Heart right ventricle (tissue), 16 donors: ENCODE results near the gene SLC44A5. TPM values are rescaled to one million over a fixed set of nuclear protein-coding genes. Genes with fewer than 3 reads are reported as not detected.

Experiments used
- ATAC-seq, 8 donors: fragments of 200-7000 bp; cut with Tn5 transposase; one replicate each; pipeline ENCODE4 v1.9.1; 2020; ENCODE audit warnings: mild to moderate bottlenecking in 8 of 8, moderate library complexity in 8 of 8, moderate number of reproducible peaks in 1 of 8
- DNase-seq, 2 donors: peaks; one replicate each; pipeline ENCODE4 v3.0.0-alpha.2; 2020
- H3K27ac ChIP-seq, 10 donors: fragments of 200-600 bp; sonication (generic) in 2 of 10; one replicate each; pipeline versions ENCODE4 v1.5.0 to v1.8.0; 2020 to 2022; ENCODE audit warnings: mild to moderate bottlenecking in 3 of 10
- H3K27me3 ChIP-seq, 7 donors: fragments of 200-600 bp; one replicate each; pipeline ENCODE4 v1.8.0; 2021 to 2022; ENCODE audit warnings: mild to moderate bottlenecking in 2 of 7
- H3K36me3 ChIP-seq, 9 donors: fragments of 200-600 bp; sonication (generic) in 1 of 9; one replicate each; pipeline versions ENCODE4 v1.5.0 to v1.8.0; 2020 to 2022; ENCODE audit warnings: mild to moderate bottlenecking in 2 of 9
- H3K4me1 ChIP-seq, 9 donors: fragments of 200-600 bp; sonication (generic) in 1 of 9; one replicate each; pipeline versions ENCODE4 v1.5.0 to v1.8.0; 2020 to 2022; ENCODE audit warnings: mild to moderate bottlenecking in 4 of 9
- H3K4me3 ChIP-seq, 10 donors: fragments of 200-600 bp; sonication (generic) in 2 of 10; one replicate each; pipeline versions ENCODE4 v1.5.0 to v1.8.0; 2020 to 2022; ENCODE audit warnings: mild to moderate bottlenecking in 7 of 10, moderate library complexity in 2 of 10
- H3K9me3 ChIP-seq, 11 donors: fragments of 200-600 bp in 10 of 11; sonication (generic) in 2 of 11; one replicate each; pipeline versions ENCODE4 v1.5.0 to v1.8.0; 2013 to 2022; ENCODE audit warnings: mild to moderate bottlenecking in 2 of 11, control low read depth in 1 of 11, moderate library complexity in 1 of 11
- WGBS, 2 donors: extraction: QIAGEN DNeasy Blood & Tissue Kit; methylation state at CpG; one replicate each; pipeline ENCODE4 v1.1.7; 2013; ENCODE audit warnings: inconsistent platforms in 1 of 2; 5-methylcytosine and 5-hydroxymethylcytosine counted together
- intact Hi-C, 10 donors: fragments of 100-400 bp; cut with DNase I; formaldehyde crosslinking; loops; one replicate each; pipeline versions ENCODE4 v1.11.1 to v1.14.2; 2022
- polyA plus RNA-seq, 2 donors: library from polyadenylated mRNA; stranded (reverse); fragments of 200-250 nt; gene quantifications; one replicate each; pipeline ENCODE4 v1.2.3, GENCODE V29; 2013
- total RNA-seq, 10 donors: library from RNA; stranded (reverse); fragmentation: NEBNext Ultra II Directional in 3 of 10; extraction: Animal tissue kit (Norgen Biotek cat#: 25700) in 3 of 10; gene quantifications; one replicate each; pipeline versions ENCODE4 v1.2.1 to v1.2.4, GENCODE V29; 2021 to 2023
- TF ChIP-seq, protein P1 (sequence below), 9 donors: fragments of 200-600 bp; sonication (generic) in 2 of 9; IDR thresholded peaks; one replicate each; pipeline versions ENCODE4 v1.5.0 to v1.8.0; 2021 to 2022; ENCODE audit warnings: antibody characterized with exemption in 9 of 9, mild to moderate bottlenecking in 5 of 9, moderate library complexity in 1 of 9
- donor health status: Arrhythmogenic right ventricular cardiomyopathy.
- donor health status: ischemic (EF 13 %, LVEDD 7.1; RV severe dilation, severe dysfunction).
- donor health status: healthy with polysubstance abuse.
- donor health status: DM: no; HTN: yes; CAD: no.
- donor health status: DM: no; HTN: no; CAD: no.
- donor health status: ischemic (EF 25% LVEDD 6.9; RV normal size, moderate dysfunction).
- donor health status: ischemic (EF 25% LVEDD 5.7; RV mildly dilated, moderate dysfunction).
- donor health status: healthy.
- donor health status: DM: yes; HTN: yes; CAD: no.
- donor health status: Ischemic cardiomyopathy.
- donor health status: ischemic (EF 35%, LVEDD 5.7; RV mildly dilated, moderate dysfunction).
- donor health status: nonischemic (EF 11% LVEDD 7.7; RV severe dilation, severe dysfunction).
- donor health status: DM: yes; HTN: yes; CAD: no.
- donor health status: PGD.
- donor health status: ischemic (EF 29% LVEDD 5.4; RV normal size, mild dysfunction).
- donor health status: nonischemic (EF 23%, LVEDD 6.1; RV moderate dilation, normal function).

Gene SLC44A5
- total and polyA plus RNA-seq, 12 donors, result 0.10 to 4.8 (median 1.5) TPM

DNA sequence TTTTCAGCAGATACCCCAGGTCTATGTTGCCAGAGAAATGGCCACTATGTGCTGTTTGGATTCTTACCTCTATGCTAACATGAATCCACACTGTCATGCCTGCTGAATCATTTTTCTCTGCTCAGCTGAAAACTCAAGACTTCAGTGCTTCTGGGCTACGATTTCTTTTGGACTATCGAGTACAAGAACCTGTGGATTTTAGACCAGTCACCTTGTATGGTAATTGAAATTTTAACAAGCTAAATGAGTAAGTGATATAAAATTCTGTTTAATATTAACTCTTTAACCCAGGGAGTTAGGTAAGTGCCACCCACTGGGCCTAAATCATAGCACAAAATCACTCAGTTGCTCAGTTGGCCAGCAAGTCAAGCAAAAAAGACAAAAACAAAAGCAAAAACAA is 440.9 kb downstream of the SLC44A5 start:
- Histone ChIP-seq H3K27ac (no peak overlapping the region), H3K4me1 (no peaks in the 10 kb centered on the region), H3K9me3 (no peaks in the 10 kb centered on the region), H3K27me3 (peaks cover 0 to 3% (median 0%) of the 10 kb centered on the region in 7 donors), H3K36me3 (no peaks in the 10 kb centered on the region), H3K4me3 (no peak overlapping the region)
- TF ChIP-seq, protein P1, sequence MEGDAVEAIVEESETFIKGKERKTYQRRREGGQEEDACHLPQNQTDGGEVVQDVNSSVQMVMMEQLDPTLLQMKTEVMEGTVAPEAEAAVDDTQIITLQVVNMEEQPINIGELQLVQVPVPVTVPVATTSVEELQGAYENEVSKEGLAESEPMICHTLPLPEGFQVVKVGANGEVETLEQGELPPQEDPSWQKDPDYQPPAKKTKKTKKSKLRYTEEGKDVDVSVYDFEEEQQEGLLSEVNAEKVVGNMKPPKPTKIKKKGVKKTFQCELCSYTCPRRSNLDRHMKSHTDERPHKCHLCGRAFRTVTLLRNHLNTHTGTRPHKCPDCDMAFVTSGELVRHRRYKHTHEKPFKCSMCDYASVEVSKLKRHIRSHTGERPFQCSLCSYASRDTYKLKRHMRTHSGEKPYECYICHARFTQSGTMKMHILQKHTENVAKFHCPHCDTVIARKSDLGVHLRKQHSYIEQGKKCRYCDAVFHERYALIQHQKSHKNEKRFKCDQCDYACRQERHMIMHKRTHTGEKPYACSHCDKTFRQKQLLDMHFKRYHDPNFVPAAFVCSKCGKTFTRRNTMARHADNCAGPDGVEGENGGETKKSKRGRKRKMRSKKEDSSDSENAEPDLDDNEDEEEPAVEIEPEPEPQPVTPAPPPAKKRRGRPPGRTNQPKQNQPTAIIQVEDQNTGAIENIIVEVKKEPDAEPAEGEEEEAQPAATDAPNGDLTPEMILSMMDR (IDR thresholded peaks at IDR 0.05), result no peak
- ATAC-seq (no peak), DNase-seq (no peak)
- intact Hi-C loops, result loop anchor here in 1 of 10 donors (1.0 kb wide), 1 partner anchor 21 kb away; no protein-coding TSS in a partner anchor
- 87 to 93% methylated on average over 2 of the region's 2 CpGs for WGBS, 2 donors

DNA sequence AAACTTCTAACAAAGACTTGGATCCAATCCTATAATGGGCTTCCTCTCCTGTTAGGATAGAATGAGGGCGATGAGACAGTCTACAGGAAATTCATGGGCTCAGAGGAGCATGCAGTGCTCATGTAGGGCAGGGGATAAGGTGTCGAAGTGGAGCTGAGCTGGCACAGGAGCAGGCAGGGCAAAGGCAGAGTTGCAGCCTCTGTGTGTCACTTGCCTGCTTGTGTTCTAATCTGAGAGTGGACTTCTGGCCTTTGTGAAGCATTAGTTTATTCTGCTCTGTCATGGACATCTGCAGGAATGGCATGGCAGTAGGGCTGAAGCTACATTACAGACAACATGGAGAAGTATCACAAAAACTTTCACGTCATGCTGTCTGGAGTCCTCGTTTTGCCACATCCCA is 444.1 kb downstream of the SLC44A5 start:
- 78% methylated on average over 4 of the region's 4 CpGs for WGBS, 2 donors
- Histone ChIP-seq H3K36me3 (no peaks in the 10 kb centered on the region), H3K4me1 (no peaks in the 10 kb centered on the region), H3K9me3 (no peaks in the 10 kb centered on the region), H3K4me3 (no peak overlapping the region), H3K27ac (no peak overlapping the region), H3K27me3 (peaks cover 0 to 4% (median 0%) of the 10 kb centered on the region in 7 donors)
- TF ChIP-seq, protein P1 (IDR thresholded peaks at IDR 0.05), result no peak
- intact Hi-C loops, result no loop called here
- DNase-seq (no peak), ATAC-seq (no peak)

DNA sequence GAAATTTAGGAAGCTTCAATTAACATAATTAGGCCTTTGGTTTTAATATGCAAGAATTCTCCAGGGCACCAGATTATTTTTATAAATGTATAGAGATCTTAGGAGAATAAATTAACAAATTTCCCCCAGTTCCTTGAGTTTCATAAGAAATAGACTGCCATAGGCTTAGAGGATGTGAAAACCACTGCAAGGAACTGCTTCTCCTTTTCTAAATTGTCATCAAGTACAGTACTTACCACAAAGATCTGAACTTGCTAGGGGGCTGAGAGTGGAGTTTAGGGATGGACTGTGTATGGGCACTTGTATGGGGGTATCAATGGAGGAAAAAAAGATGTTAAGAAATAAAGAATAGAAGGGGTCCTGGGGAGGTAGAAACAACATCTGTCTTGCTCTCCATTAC is 445.6 kb downstream of the SLC44A5 start:
- Histone ChIP-seq H3K9me3 (no peaks in the 10 kb centered on the region), H3K27ac (no peak overlapping the region), H3K27me3 (peaks cover 0 to 4% (median 0%) of the 10 kb centered on the region in 7 donors), H3K4me3 (no peak overlapping the region), H3K36me3 (no peaks in the 10 kb centered on the region), H3K4me1 (no peaks in the 10 kb centered on the region)
- no peak for ATAC-seq
- no peak for DNase-seq
- intact Hi-C loops, result no loop called here
- TF ChIP-seq, protein P1 (IDR thresholded peaks at IDR 0.05), result no peak

DNA sequence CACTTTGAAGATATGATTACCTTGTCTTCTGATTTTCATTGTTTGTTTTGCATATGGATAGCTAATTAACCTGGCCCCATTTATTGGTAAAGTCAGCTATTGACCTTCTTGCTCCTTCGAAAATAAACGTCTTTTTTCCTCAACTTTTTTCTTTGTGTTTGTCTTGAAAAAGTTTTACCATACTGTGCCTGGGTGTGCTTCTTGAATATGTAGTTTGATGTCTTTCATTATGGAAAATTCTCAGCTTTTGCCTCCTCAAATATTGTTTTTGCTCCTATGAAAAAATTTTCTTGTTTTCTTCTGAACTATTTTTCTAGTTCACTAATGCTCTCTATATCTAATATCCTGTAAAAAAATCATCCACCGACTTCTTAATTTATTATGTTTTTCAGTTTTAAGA is 451.8 kb downstream of the SLC44A5 start:
- intact Hi-C loops, result no loop called here

More for the DNA sequence above, 451.8 kb downstream of the SLC44A5 start:
- Histone ChIP-seq H3K36me3 (no peaks in the 10 kb centered on the region), H3K4me3 (no peak overlapping the region), H3K27ac (no peak overlapping the region), H3K9me3 (no peaks in the 10 kb centered on the region), H3K27me3 (peaks cover 0 to 12% (median 0%) of the 10 kb centered on the region in 7 donors), H3K4me1 (no peaks in the 10 kb centered on the region)
- DNase-seq (no peak), ATAC-seq (no peak)
- TF ChIP-seq, protein P1 (IDR thresholded peaks at IDR 0.05), result no peak
- WGBS, 2 donors, result 86 to 87% methylated on average over 3 of the region's 3 CpGs

Other genes with a start within 250 kb of the SLC44A5 start
- gene ACADM, start 113.6 kb upstream of the SLC44A5 start, total RNA-seq, result 100 to 1,000 TPM; 174 to 425 (median 360) TPM
- gene ACADM, start 113.6 kb upstream of the SLC44A5 start, polyA plus RNA-seq, result 10 to 100 TPM; 39.3 to 50.4 TPM
- 10 to 100 TPM; 48.3 to 75.7 (median 65.8) TPM for gene RABGGTB, start 175.1 kb upstream of the SLC44A5 start, total RNA-seq
- gene RABGGTB, start 175.1 kb upstream of the SLC44A5 start, polyA plus RNA-seq, result 10 to 100 TPM; 55.6 to 58.7 TPM
- gene MSH4, start 185.8 kb upstream of the SLC44A5 start, total RNA-seq, result under 1 TPM; 0.14 to 0.59 (median 0.33) TPM
- under 1 TPM; 0.12 to 0.88 TPM for gene MSH4, start 185.8 kb upstream of the SLC44A5 start, polyA plus RNA-seq